HCT116 (cell line): Measurements from ENCODE around the gene KRT78. TPM values are rescaled to one million over a fixed set of nuclear protein-coding genes. Genes with fewer than 3 reads are reported as not detected.

Source experiments
- ATAC-seq: fragments of 200-7000 bp; cut with Tn5 transposase; 2 replicates; pipeline ENCODE4 v1.9.1; 2020; ENCODE audit warnings: mild to moderate bottlenecking, moderate library complexity
- BruUV-seq: library from RNA; stranded (reverse); fragments of 400-500 nt; replicated peaks from 2 replicates; lab custom pipeline; 2021; lab: Mats Ljungman, UMichigan
- CTCF ChIA-PET: fragments of 300-600 bp; sonication (Branson Sonifier 250); formaldehyde crosslinking; loops from one replicate; lab custom pipeline; 2021; ENCODE audit warnings: antibody characterized with exemption; lab: Charles Lee
- POLR2A ChIA-PET: fragments of 300-600, 350-600 bp; sonication (Branson Sonifier 250); formaldehyde crosslinking; loops from one replicate; lab custom pipeline; 2021; ENCODE audit warnings: antibody characterized with exemption; lab: Charles Lee
- RAD21 ChIA-PET, 2 experiments: fragments of 300-600 bp; sonication (Branson Sonifier 250); formaldehyde crosslinking; loops; one replicate each; lab custom pipeline; 2023; ENCODE audit warnings: low total read pairs in 2 of 2; ENCODE audit not compliant: uncharacterized antibody in 2 of 2, unreplicated experiment in 2 of 2, low non-redundant PET in 1 of 2; lab: Charles Lee
- DNase-seq: peaks from one replicate; pipeline ENCODE4 v3.0.0-alpha.2; 2010; ENCODE audit warnings: low read depth, low spot score
- H2AFZ ChIP-seq: fragments of 200-600 bp; shearing (Covaris generic), sonication (generic); 2 replicates; pipeline ENCODE4 v1.6.1; 2017; ENCODE audit warnings: low read depth, mixed run types, mixed read lengths, antibody characterized with exemption, low read length; ENCODE audit not compliant: poor library complexity, severe bottlenecking
- H3K27ac ChIP-seq: 2 replicates; pipeline ENCODE4 v1.5.1; 2012; ENCODE audit warnings: low read depth, low read length
- H3K27me3 ChIP-seq: fragments of 200-600 bp; sonication (generic); 2 replicates; pipeline ENCODE4 v1.6.1; 2016; ENCODE audit warnings: mixed run types, low read length, mixed read lengths; ENCODE audit not compliant: insufficient read depth
- H3K36me3 ChIP-seq, 2 experiments: fragments of 200-500 bp in 1 of 2; fragments of 200-600 bp in 1 of 2; sonication (Bioruptor generic) in 1 of 2; sonication (generic) in 1 of 2; 2 replicates each; pipeline versions ENCODE4 v1.5.1 to v1.6.1; 2014 to 2016; ENCODE audit warnings: low read length in 2 of 2, inconsistent platforms in 1 of 2, mixed read lengths in 1 of 2, mixed run types in 1 of 2; ENCODE audit not compliant: insufficient read depth in 2 of 2, control insufficient read depth in 1 of 2
- H3K4me1 ChIP-seq, 2 experiments: fragments of 200-600 bp in 1 of 2; sonication (generic) in 1 of 2; 2 replicates each; pipeline versions ENCODE4 v1.5.1 to v1.6.1; 2012 to 2017; ENCODE audit warnings: low read length in 2 of 2, inconsistent platforms in 1 of 2, mild to moderate bottlenecking in 1 of 2, mixed read lengths in 1 of 2, mixed run types in 1 of 2, moderate library complexity in 1 of 2; ENCODE audit not compliant: insufficient read depth in 2 of 2, control insufficient read depth in 1 of 2
- H3K4me2 ChIP-seq: fragments of 200-600 bp; sonication (generic); 2 replicates; pipeline ENCODE4 v1.6.1; 2017; ENCODE audit warnings: mixed run types, low read length, mixed read lengths
- H3K4me3 ChIP-seq, 2 experiments: fragments of 200-600 bp in 1 of 2; sonication (generic) in 1 of 2; replicated peaks in 1 of 2; 2 replicates each; pipeline ENCODE4 v1.5.1; 2011 to 2016; ENCODE audit warnings: low read length in 2 of 2, control low read depth in 1 of 2, low read depth in 1 of 2, mild to moderate bottlenecking in 1 of 2, mixed read lengths in 1 of 2, mixed run types in 1 of 2
- H3K79me2 ChIP-seq: fragments of 200-600 bp; sonication (generic); 2 replicates; pipeline ENCODE4 v1.6.1; 2017; ENCODE audit warnings: mild to moderate bottlenecking, mixed run types, low read length, moderate library complexity, mixed read lengths; ENCODE audit not compliant: insufficient read depth
- H3K9ac ChIP-seq: fragments of 200-600 bp; sonication (generic); 2 replicates; pipeline ENCODE4 v1.6.1; 2016; ENCODE audit warnings: low read length, mixed read lengths
- H3K9me2 ChIP-seq: fragments of 200-600 bp; sonication (generic), shearing (Covaris generic); 2 replicates; pipeline ENCODE4 v1.6.1; 2017; ENCODE audit warnings: mixed run types, mild to moderate bottlenecking, moderate library complexity; ENCODE audit not compliant: insufficient read depth
- H3K9me3 ChIP-seq, 2 experiments: fragments of 200-500 bp in 1 of 2; fragments of 200-600 bp in 1 of 2; sonication (Bioruptor generic) in 1 of 2; sonication (generic) in 1 of 2; 2 replicates each; pipeline ENCODE4 v1.6.1; 2014 to 2017; ENCODE audit warnings: low read length in 2 of 2, mixed read lengths in 2 of 2, inconsistent platforms in 1 of 2, low read depth in 1 of 2, mild to moderate bottlenecking in 1 of 2, mixed run types in 1 of 2, moderate library complexity in 1 of 2; ENCODE audit not compliant: control insufficient read depth in 1 of 2, insufficient read depth in 1 of 2
- H4K20me1 ChIP-seq: fragments of 200-600 bp; sonication (generic), shearing (Covaris generic); 2 replicates; pipeline ENCODE4 v1.6.1; 2017; ENCODE audit warnings: mixed run types, mild to moderate bottlenecking, moderate library complexity; ENCODE audit not compliant: insufficient read depth
- CEBPB ChIP-seq: IDR thresholded peaks from 2 replicates; pipeline ENCODE4 v1.6.1; 2012; ENCODE audit warnings: low read depth
- EGR1 ChIP-seq: IDR thresholded peaks from 2 replicates; pipeline ENCODE4 v1.6.1; 2012; ENCODE audit warnings: low read depth
- EZH2 ChIP-seq: fragments of 200-600 bp; sonication (generic); IDR thresholded peaks from 2 replicates; pipeline ENCODE4 v1.6.1; 2017; ENCODE audit warnings: antibody characterized with exemption, mixed run types
- EZH2phosphoT487 ChIP-seq: fragments of 200-600 bp; IDR thresholded peaks from 2 replicates; pipeline ENCODE4 v1.6.1; 2018; ENCODE audit warnings: antibody characterized with exemption, borderline replicate concordance
- FOSL1 ChIP-seq: IDR thresholded peaks from 2 replicates; pipeline ENCODE4 v1.6.1; 2012; ENCODE audit warnings: low read depth
- JUND ChIP-seq: IDR thresholded peaks from 2 replicates; pipeline ENCODE4 v1.6.1; 2012
- RAD21 ChIP-seq: IDR thresholded peaks from 2 replicates; pipeline ENCODE4 v1.6.1; 2012; ENCODE audit warnings: low read depth, mild to moderate bottlenecking
- SIN3A ChIP-seq: IDR thresholded peaks from 2 replicates; pipeline ENCODE4 v1.6.1; 2012; ENCODE audit warnings: low read depth
- YY1 ChIP-seq: IDR thresholded peaks from 2 replicates; pipeline ENCODE4 v1.6.1; 2011; ENCODE audit warnings: low read length, low read depth, moderate library complexity, mild to moderate bottlenecking; ENCODE audit not compliant: insufficient replicate concordance; ENCODE audit errors: extremely low read depth
- ZNF274 ChIP-seq: fragments of 200-500 bp; sonication (Bioruptor generic); IDR thresholded peaks from 2 replicates; pipeline ENCODE4 v1.6.1; 2014; ENCODE audit warnings: mild to moderate bottlenecking, low read depth, low read length, inconsistent platforms
- intact Hi-C: fragments of 100-400 bp; cut with micrococcal nuclease; formaldehyde crosslinking; loops from 2 replicates; pipeline ENCODE4 v1.10.0; 2022
- total RNA-seq: library from RNA; stranded (reverse); gene quantifications from one replicate; pipeline ENCODE4 v1.2.1, GENCODE V29; 2021; ENCODE audit not compliant: unreplicated experiment
- TF ChIP-seq, protein P1 (sequence below): IDR thresholded peaks from 2 replicates; pipeline ENCODE4 v1.6.1; 2011; ENCODE audit warnings: mild to moderate bottlenecking, low read length, moderate library complexity; ENCODE audit not compliant: insufficient replicate concordance; ENCODE audit errors: extremely low read depth

The KRT78 gene
- total RNA-seq, 1 experiment from 2014 or later = not detected

DNA sequence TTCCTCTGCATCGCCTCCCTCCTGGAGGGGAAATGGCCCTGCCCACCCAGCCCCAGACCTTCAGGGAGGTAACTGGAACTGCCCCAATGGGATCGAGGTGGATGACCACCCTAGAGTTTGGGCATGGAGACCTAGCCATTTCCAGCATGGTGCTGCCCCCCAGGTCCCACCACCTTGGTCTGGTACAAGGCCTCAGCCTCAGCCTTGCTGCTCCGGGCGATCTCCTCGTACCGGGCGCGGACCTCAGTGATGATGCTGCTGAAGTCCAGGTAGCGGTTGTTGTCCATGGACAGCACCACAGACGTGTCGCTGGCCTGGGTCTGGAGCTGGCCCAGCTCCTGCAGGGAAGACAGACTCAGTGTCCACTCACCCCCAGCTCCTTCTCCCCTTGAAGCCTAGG lies 4.4 kb downstream of the KRT78 start:
- ChIA-PET CTCF (no interaction called here), POLR2A (no interaction called here)
- no peak overlapping the region for H3K9ac ChIP-seq

More for the DNA sequence above, 4.4 kb downstream of the KRT78 start:
- no peaks in the 10 kb centered on the region for H3K9me2 ChIP-seq
- no peak overlapping the region for H3K4me2 ChIP-seq
- ATAC-seq = no peak
- BruUV-seq = no TSS peak
- no peak overlapping the region for H3K4me3 ChIP-seq
- no peaks in the 10 kb centered on the region for H3K79me2 ChIP-seq
- H2AFZ ChIP-seq = no peak overlapping the region
- H3K4me1 ChIP-seq = peaks cover 0 to 14% of the 10 kb centered on the region in 2 experiments; a peak in 2 of 4 replicates
- RAD21 ChIA-PET = no interaction called here
- H3K36me3 ChIP-seq = no peaks in the 10 kb centered on the region
- peaks cover 10% of the 10 kb centered on the region; the same call in 1 of the 2 replicates for H3K27me3 ChIP-seq
- no peak for DNase-seq
- no peak overlapping the region for H3K27ac ChIP-seq
- TF ChIP-seq CEBPB (no peak), SIN3A (no peak), EZH2phosphoT487 (no peak), EGR1 (no peak), ZNF274 (no peak), YY1 (no peak), RAD21 (no peak), EZH2 (no peak), FOSL1 (no peak), JUND (no peak)
- TF ChIP-seq, protein P1, sequence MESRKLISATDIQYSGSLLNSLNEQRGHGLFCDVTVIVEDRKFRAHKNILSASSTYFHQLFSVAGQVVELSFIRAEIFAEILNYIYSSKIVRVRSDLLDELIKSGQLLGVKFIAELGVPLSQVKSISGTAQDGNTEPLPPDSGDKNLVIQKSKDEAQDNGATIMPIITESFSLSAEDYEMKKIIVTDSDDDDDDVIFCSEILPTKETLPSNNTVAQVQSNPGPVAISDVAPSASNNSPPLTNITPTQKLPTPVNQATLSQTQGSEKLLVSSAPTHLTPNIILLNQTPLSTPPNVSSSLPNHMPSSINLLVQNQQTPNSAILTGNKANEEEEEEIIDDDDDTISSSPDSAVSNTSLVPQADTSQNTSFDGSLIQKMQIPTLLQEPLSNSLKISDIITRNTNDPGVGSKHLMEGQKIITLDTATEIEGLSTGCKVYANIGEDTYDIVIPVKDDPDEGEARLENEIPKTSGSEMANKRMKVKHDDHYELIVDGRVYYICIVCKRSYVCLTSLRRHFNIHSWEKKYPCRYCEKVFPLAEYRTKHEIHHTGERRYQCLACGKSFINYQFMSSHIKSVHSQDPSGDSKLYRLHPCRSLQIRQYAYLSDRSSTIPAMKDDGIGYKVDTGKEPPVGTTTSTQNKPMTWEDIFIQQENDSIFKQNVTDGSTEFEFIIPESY = no peak
- intact Hi-C loops = no loop called here
- no peaks in the 10 kb centered on the region for H3K9me3 ChIP-seq
- no peaks in the 10 kb centered on the region for H4K20me1 ChIP-seq
